Measurements from ENCODE around the gene DIP2C.

DNA sequence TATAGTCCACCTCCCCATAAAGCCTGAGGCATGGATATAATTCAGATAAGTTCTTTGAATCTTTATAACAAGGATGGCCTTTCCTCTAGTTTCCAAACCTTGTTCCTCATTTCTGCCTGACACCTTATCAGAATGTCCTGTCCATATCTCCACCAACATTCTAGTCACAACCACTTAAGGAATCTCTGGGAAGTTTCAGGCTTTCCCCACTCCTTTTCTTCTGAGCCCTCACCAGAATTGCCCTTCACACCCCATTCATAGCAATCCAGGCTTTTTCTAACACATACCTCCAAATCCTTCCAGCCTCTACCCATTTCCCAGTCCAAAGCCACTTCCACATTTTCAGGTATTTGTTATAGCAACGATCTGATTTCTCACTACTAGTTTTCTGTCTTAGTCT lies 18.0 kb upstream of the DIP2C start:
- no peak for TF ChIP-seq POLR2A (IDR thresholded peaks at IDR 0.05)
- TF ChIP-seq CTCF (IDR thresholded peaks at IDR 0.05): no peak
